Neural cell (in vitro differentiated cells): Measurements from ENCODE around the gene NHSL1.

Experiments used
- CTCF ChIP-seq: fragments of 450-650 bp; IDR thresholded peaks from 2 replicates; pipeline ENCODE4 v1.5.1; 2014; ENCODE audit warnings: antibody characterized with exemption, mild to moderate bottlenecking, moderate library complexity; ENCODE audit not compliant: poor library complexity, severe bottlenecking
- MXI1 ChIP-seq: fragments of 450-650 bp; conservative IDR thresholded peaks from 2 replicates; pipeline ENCODE4 v1.6.1; 2014; ENCODE audit warnings: antibody characterized with exemption, mild to moderate bottlenecking; ENCODE audit not compliant: poor library complexity, severe bottlenecking
- POLR2AphosphoS5 ChIP-seq: IDR thresholded peaks from 2 replicates; pipeline ENCODE4 v1.6.1; 2012
- REST ChIP-seq: IDR thresholded peaks from 2 replicates; pipeline ENCODE4 v1.6.1; 2012; ENCODE audit warnings: borderline replicate concordance

GRCh38 chr6:138476116-138476515 is 23.2 kb downstream of the NHSL1 start:
- no peak for TF ChIP-seq POLR2AphosphoS5
- no peak for TF ChIP-seq REST
- TF ChIP-seq CTCF: no peak
- TF ChIP-seq MXI1: no peak
